CD1c-positive myeloid dendritic cell (primary cell): ENCODE results near the gene PRKAG2.
A peak's percentile ranks its signal among the peaks of the same experiment; 100 is the strongest.
"Not testable (repeated sequence)": the region's sequence is repeated elsewhere in the genome, so short reads cannot be mapped to it uniquely, and the experiment has no call there.

Experiments used
- DNase-seq: peaks from one replicate; pipeline ENCODE4 v3.0.0-alpha.2; 2016; ENCODE audit errors: extremely low spot score

Gene PRKAG2

DNA sequence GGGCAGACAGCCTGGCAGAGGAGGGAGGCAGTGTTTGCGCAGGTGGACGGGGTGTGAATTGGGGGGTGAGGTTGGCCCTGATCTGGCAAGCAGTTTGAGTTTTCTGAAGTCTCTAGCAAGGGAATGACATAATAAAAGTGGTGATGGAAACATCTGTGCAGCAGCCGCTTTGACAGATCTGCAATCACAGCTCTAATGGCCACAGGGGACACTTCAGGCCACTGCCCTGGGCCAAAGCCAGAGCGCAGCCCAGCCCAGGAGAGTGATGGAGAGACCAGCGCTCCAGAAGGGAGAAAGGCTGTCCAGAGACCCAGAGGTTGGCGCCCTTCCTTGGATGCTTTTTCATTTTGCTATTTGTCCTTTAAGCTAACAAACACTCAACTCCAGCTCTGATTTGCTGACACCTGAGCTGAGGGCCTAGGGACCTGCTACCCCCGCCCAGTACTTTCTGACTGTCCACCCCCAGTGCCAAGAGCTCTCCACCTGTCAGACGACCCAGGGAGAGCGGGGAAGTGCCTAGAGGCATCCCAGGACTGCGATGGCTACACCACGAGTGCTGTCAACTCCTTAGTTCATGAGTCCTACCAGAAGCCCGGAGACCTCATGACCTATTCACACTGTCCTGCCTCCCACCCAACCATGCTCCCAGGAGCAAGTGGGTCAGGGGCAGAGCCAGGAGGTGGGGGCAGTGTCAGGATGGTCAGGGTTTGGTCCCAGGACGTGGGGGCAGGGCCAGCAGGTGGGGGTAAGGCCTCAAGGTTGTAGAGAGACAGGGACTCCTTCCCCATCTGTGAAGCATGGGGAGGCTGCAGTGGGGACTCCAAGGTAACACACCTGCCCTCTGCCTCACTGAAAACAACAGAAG is 112.6 kb downstream of the PRKAG2 start:
- DNase-seq: no peak

DNA sequence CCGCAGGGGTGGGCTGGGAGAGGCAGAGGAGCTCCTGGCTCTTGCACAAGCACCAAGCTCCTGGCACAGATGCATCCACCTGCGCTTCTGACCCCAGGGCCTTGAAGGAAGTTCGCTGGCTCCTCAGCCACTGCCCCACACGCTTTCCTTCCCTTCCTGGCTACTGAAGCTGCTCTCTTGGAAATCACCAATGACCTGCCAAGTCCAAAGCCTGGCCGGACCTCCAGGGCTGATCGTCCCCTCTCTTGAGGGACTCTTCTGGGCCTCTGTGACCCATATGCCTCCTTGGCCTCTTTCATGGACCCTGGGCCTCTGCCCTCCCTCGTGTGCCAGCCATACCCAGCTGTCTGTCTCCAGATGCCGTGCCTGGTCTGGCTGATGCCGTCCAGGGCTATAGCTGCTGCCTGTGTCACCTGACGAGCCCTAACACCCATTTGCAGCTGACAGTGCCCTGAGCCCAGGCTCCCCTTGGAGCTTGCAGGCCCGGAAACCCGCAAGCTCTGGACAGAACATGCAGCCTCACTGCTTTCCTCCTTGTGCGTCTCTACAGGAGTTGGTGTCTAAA is 113.4 kb downstream of the PRKAG2 start:
- no peak for DNase-seq

DNA sequence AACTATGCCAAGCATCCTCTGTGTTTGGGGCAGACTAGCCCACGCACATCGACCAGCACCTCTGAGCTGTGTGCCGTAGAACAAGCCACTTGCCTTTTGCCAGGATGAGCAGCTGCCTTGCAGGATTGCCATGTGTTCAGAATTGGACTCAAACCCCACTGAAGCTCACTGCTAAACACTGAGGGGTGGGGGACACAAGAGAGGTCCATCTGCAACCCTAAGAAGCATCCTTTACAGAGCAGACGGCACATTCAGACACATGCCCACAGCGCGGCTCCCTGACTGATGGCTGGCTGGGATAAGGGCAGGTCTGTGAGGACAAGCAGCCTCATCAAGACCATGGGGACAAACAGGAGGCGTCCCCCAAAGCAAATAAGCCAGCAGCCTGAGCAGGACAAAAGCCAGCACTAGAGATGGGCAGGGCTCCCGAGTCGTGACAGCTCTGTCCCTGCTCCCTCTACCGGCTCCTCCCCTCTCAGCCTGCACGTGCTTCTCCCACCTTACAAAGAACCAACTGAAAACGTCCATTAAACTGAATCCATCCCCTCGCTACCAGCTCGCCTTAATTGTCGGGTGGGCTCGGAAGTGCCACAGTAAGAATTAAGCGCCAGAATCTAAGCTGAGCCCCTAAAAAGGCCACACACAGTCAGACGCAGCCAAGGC is 114.2 kb downstream of the PRKAG2 start:
- DNase-seq: no peak

DNA sequence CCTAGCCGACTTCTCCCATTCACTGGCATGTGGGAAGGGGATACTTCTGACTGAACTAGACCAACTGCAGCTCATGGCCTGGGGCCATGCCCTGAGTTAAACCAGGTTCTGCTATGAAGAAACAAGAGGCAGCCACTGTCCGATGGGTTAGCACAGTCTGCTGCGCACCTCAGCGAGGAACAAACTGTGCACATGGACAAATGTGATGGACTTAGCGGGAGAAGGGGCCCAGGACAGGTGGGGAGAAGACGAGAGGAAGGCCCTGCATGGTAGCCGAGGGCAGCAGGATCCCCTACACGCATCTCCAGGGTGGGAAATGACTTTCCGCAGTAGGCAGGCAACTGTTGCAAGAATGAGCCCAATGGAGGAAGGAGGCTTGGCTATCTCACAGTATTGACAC is 115.0 kb downstream of the PRKAG2 start:
- no peak for DNase-seq

DNA sequence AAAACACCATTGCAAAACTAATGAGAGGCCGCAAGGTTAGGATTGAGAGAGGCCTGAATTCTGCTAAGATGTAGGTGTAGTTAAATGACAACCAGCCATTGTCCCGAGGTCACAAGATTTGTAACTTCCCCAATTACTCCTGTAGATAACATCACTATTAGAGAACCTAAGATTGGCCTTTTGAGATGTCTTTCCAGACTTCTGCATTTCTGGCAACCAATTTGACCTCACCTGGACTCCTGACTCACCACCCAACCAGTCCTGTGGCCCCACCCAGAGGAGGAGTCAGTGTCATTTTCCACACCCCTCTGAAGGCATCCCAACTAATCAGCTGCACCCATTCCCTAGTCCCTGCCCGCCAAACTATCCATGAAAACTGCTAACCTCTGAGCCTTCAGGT is 115.7 kb downstream of the PRKAG2 start:
- DNase-seq: peak; percentile 84

DNA sequence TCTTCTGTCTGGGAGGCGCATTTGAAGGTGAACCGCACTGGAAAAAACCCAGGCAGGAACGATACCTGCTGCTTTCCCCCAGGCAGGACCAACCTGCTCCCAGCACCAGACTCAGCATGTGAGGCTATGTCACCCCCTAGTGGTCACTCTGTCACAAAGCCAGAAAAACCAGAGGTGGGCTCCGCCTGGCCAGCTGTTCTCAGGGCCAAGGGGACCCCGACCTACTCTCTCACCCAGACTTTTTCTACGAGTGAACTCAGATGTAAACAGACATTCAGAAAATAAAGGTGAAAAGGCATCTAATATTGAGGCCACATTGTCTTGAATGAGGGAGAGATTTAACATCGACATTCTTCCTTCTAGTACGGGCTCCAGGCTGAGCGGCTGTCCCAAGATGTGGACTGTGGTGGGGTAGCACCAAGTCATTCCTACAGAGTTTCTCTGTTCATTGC is 117.3 kb downstream of the PRKAG2 start:
- peak; percentile 68 for DNase-seq

DNA sequence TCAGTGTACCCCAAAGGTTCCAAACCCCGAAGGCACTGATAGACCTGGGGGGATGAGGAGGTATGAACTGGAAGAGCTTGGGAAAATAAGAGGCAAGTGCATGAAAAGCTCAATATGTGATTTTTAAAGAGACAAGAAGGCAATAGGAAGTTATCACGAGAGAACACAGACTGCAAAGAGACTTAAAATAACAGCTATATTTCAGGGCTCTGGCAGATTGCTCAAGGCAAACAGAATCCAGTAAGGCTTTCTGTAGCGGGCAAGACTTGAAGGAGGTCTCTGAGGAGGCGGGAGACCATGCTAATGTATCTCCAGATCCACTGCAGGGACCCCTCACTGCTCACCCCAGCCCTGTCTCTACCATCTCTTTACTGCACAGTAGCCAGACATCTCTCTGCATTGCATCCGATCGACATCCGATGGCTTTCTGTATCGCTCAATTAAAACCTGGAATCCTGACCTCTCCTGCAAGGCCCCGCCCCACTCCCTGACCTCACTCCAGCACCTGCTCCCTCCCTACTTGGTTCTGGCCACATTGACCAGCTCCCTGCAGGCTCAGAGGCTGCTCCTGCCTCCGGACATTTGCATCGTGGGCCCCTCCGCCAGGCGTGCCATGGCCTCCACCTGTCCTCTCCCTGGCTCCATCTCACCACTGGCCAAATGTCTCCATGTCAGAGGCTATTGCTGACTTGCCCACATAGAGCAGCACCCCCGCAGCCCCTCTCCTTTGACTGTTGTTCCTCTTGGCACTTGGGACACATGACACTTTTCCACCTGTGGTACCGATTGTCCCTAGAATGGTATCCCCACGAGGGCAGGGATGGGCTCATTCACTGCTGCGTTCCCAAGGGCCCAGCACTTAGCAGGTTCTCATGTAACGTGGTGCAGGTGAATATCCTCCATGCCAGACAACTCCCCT is 118.0 kb downstream of the PRKAG2 start:
- DNase-seq: no peak

DNA sequence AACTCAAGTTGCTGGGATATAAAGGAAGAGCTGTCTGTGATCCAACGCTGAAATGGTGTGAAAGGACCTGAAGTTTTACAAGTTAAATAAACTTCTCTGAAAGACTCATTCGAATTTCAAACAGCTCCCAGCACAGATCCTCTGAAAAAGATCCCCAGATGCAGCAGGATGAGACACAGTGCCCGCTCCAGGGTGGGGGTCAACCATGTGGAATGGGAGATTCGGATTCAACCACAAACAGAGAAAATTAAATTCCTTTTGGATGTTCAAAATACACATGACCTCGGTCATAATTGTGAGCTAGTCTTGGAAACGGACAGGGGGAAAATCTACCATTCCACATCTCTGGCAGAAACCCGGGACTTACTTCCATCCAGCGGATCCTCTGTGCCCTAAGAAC is 119.6 kb downstream of the PRKAG2 start:
- DNase-seq: no peak

DNA sequence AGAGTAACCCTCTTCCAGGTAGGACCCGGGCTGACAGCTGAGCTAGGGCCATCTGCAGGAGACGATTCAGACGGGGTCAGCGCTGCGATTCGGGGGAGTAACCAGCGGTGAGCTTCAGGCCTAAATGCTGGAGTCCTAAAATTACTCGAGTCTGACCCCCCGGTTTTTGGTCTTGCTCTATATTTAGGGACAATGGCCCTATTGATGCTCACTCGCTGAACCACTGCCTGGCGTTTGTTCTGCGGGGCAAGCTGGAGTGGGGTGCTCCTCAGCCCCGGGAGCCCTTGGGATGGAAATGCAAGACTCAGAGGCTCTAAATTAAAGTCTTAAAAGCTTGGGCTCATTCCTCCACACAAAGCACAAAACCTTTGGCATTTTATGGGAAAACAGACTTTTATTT is 120.0 kb downstream of the PRKAG2 start:
- no peak for DNase-seq

DNA sequence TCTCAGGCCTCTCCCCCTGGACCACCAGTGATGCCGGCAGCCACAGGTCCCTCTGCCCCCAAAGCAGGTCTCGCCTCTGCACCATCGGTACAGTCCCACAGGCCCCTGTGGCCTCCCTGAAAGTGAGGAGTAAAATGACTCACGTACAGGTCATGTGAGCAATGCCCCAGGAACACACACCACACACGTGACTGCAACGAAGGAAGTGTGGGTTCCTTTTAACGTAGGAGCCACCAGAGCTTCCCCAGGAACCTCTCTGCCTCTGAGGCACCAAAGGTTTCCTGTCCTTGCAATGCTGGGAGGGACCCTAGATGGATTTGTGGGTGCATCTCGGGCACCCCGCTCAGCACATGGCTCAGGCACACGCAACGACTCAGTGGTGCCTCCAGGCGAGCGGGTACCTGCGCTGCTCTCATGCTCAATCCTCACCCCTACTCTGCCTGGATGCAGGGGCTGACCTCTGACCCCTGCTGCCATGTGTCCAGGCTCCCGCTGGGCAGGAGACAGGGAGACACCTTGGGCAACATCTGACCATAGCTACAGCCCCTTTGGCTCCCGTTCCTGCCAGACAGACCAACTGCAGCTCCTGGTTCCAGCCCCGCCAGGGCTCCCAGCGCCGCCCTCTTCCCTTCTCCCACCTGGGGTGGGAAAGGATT is 120.7 kb downstream of the PRKAG2 start:
- DNase-seq: peak; percentile 88

DNA sequence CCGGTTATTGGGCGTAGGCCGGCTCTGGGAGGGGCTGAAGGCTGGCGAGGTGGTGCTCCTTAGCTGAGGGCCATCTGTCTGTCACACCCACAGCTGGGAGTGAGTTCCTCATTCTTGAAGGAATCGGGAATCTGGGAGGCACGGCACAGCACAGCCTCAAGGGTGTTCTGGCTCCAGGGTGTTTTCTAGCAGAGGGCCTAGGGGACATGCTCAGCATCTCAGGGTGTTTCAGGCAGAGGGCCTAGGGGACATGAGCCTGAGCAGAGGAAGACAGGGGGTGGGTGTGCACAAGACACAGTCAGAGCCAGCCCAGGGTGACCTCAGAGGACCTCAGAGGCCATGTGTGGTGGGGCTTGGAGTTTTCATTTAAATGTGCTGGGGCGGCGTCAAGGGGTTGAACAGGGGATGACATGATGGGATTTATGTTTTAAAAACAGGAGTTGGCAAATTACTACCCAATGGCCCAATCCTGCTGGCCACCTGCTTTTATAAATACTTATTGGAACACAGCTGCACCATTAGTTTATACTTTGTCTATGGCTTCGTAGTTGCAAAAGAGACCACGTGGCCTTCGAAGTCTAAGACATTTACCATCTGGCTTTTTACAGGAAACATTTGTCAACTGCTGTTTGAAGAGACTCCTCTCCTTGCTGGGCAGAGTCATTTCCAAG is 121.6 kb downstream of the PRKAG2 start:
- DNase-seq: peak; percentile 69

DNA sequence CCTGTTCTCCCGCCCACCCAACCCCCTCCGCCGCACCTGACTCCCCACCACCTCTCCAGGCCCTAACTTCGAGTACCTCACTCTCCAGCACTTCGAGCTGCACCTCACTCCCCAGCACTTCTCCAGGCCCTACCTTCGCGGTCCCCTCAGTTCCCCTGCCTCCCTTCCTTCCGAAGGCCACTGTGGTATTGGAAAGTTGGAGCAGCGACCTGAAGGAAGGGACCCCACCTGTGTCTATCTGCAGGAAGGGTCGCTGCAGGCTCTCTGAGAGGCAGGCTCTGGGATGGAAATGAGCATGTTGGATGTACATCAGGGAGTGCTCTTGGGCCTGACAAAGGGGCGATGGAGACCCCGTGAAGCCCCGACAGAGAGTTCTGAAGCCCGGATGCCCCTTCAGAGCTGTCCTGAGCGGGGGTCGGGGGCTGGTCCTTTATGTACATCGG is 122.2 kb downstream of the PRKAG2 start:
- no peak for DNase-seq

DNA sequence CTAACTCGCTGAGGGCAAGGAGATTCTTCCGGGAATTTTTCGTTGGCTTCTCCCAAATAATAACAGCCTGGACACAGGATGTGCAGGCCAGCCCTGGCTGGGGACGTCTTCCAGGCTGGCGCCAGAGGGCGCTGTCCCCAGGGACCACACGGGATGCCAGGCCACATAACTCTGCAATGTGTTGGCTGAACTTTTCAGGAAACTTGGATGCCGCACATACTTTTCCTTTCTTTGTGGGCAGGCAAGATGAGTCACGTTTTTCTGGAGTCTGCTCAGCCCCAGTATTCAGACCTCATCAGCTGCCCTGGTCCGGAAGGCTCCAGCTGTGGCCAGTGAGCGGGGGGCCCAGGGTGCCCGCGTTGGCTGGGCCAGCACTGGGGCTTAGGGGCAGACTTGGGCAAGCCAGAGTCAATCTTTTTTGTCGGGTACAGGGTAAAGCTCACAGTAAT is 122.7 kb downstream of the PRKAG2 start:
- peak; percentile 72 for DNase-seq

DNA sequence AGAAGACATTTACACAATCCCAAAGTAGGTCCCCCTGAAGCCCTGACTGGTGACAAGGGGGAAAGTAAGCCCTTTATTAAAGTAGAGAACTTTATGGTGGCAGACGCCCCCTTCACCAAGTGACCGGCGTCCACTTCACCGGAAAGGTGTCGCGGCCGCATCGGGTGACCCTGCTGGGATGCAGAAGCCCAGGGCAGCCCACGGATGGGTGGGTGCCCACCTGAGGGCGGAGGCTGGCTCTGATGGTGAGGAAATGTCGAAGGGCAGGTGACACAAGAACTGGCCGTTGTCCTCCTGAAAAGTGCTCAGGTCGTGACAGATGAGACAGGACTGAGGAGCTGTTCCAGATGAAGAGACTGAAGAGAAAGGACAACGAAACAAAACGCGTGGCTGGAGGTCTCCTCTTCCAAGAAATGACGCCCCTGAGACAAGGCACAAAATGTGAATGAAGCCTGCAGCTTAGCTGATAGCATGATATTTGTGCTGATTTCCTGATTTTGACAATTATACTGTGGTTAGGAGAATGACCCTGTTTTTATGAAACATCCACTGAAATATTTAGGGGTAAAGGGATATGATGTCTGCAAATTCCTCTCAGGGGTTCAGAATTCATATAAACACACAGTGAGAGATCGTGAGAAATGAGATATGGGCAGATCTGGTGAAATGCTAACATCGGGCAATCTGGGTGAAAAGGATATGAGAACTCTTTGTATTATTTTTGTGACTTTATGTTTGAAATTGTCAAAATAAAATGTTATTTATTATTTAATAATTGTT is 123.9 kb downstream of the PRKAG2 start:
- DNase-seq: no peak

DNA sequence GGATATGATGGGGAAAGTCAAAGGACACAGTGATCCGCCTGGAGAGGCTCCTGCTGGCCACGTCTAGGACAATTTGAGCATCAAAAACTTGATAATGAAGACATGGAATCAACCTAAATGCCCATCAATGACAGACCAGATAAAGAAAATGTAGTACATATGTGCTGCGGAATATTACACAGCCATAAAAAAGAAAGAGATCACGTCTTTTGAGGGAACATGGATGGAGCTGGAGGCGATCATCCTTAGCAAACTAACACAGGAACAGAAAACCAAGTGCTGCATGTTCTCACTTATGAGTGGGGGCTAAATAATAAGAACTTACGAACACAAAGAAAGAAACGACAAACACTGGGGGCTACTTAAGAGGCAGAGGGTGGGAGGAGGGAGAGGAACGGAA is 124.9 kb downstream of the PRKAG2 start:
- DNase-seq: no peak

DNA sequence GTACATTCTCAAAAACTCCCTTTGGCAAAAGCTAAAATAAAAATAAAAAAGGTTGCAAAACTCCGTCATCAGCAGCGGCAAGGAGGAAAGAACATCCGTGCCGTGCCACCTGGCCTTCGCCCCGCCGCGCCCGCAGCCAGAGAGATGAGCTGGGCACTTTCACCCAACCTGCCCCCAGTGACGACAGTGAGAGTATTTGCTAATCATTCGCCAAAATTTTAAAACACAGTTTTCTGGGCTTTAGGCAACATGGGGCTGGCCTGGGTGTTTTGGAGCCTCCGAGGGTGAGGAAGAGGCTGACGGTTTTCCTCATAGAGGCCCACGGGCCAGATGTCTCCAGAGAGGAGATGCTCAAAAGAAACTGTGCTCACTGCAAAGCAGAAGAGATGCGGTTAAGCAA is 128.2 kb downstream of the PRKAG2 start:
- DNase-seq: no peak

DNA sequence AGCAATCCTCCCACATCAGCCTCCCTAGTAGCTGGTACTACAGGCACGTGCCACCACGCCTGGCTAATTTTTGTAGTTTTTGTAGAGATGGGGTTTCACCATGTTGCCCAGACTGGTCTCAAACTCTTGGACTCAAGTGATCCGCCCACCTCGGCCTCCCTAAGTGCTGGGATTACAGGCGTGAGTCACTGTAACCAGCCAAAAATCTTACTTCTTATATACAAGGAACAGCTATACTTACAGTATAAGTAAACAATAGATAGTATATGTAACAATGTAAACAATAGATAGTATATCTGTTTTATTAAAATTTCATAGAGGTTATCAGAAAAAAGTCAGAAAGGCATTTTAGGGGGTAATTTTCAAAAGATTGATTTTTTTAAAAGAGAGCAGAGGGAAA is 128.9 kb downstream of the PRKAG2 start:
- DNase-seq: not testable (repeated sequence)

DNA sequence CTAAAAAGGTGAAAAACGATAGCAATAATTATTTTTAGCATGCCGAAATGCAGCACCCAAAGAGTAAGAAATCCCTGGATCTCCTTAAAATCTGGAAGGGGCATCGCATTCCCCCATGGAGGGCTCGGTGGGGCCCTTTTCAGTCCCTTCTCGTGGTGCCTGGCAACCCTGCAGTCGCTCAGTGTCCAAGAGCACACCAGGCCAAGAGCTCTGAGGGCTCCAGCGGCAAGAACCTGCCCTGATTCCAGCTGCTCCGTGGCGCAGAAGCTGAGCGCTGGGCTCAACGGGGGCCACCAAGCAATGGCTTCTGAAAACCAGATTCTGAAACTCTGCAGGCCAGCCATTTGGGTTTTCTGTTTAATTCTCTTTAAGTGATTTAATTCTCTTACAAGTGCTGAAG is 131.2 kb downstream of the PRKAG2 start:
- no peak for DNase-seq
